WTC11 (cell line): Measurements from ENCODE around the gene ZNF486. TPM values are rescaled to one million over a fixed set of nuclear protein-coding genes. Genes with fewer than 3 reads are reported as not detected.

Experiments used
- ATAC-seq: fragments of 200-7000 bp; cut with Tn5 transposase; 2 replicates; pipeline ENCODE4 v1.10.0; 2021; ENCODE audit warnings: mild to moderate bottlenecking, moderate library complexity
- CTCF ChIA-PET: fragments of 300-600 bp; sonication (Branson Sonifier 250); formaldehyde crosslinking; loops from one replicate; lab custom pipeline; 2021; ENCODE audit warnings: antibody characterized with exemption; lab: Charles Lee
- POLR2A ChIA-PET: fragments of 350-600 bp; sonication (Branson Sonifier 250); formaldehyde crosslinking; loops from one replicate; lab custom pipeline; 2021; ENCODE audit warnings: antibody characterized with exemption; lab: Charles Lee
- DNase-seq: peaks from one replicate; pipeline ENCODE4 v3.0.0; 2021; ENCODE audit warnings: low spot score
- H3K27ac Mint-ChIP-seq: 2 replicates; pipeline ENCODE4 v1.8.0; 2021; ENCODE audit warnings: mixed read lengths
- H3K27me3 Mint-ChIP-seq: 2 replicates; pipeline ENCODE4 v1.8.0; 2021; ENCODE audit warnings: low read depth, mild to moderate bottlenecking, moderate library complexity, mixed read lengths
- H3K36me3 Mint-ChIP-seq: 2 replicates; pipeline ENCODE4 v1.8.0; 2021; ENCODE audit warnings: mixed read lengths
- H3K4me1 Mint-ChIP-seq: 2 replicates; pipeline ENCODE4 v1.8.0; 2022; ENCODE audit warnings: mixed read lengths
- H3K4me3 Mint-ChIP-seq: 2 replicates; pipeline ENCODE4 v1.8.0; 2021; ENCODE audit warnings: mild to moderate bottlenecking, moderate library complexity, mixed read lengths
- H3K9me3 Mint-ChIP-seq: 2 replicates; pipeline ENCODE4 v1.8.0; 2021; ENCODE audit warnings: mixed read lengths
- AR ChIP-seq: fragments of 250-450 bp; sonication (Bioruptor Pico); IDR thresholded peaks from 2 replicates; pipeline ENCODE4 v1.9.0; 2021; ENCODE audit warnings: mild to moderate bottlenecking
- EMX1 ChIP-seq: fragments of 250-450 bp; sonication (Bioruptor Pico); IDR thresholded peaks from 2 replicates; pipeline ENCODE4 v1.8.0; 2021; ENCODE audit warnings: mild to moderate bottlenecking
- IRF2 ChIP-seq: sonication (generic); formaldehyde crosslinking; IDR thresholded peaks from 2 replicates; pipeline ENCODE4 v1.8.0; 2022; ENCODE audit warnings: low read depth, missing genetic modification reagents, borderline replicate concordance
- JUN ChIP-seq: sonication (generic); formaldehyde crosslinking; IDR thresholded peaks from 2 replicates; pipeline ENCODE4 v1.8.0; 2023; ENCODE audit warnings: mild to moderate bottlenecking, missing genetic modification reagents
- NFE2L1 ChIP-seq: sonication (generic); formaldehyde crosslinking; IDR thresholded peaks from 2 replicates; pipeline ENCODE4 v1.8.1; 2023; ENCODE audit warnings: missing genetic modification reagents
- NR1H2 ChIP-seq: sonication (generic); formaldehyde crosslinking; IDR thresholded peaks from 2 replicates; pipeline ENCODE4 v1.9.0; 2021; ENCODE audit warnings: mild to moderate bottlenecking, moderate library complexity, missing genetic modification reagents
- NR3C1 ChIP-seq: sonication (generic); formaldehyde crosslinking; conservative IDR thresholded peaks from 2 replicates; pipeline ENCODE4 v1.8.1; 2023; ENCODE audit warnings: low read depth, mild to moderate bottlenecking, missing genetic modification reagents
- TEAD1 ChIP-seq: sonication (generic); formaldehyde crosslinking; IDR thresholded peaks from 2 replicates; pipeline ENCODE4 v1.8.0; 2022; ENCODE audit warnings: mild to moderate bottlenecking, missing genetic modification reagents
- ZNF219 ChIP-seq: sonication (generic); formaldehyde crosslinking; IDR thresholded peaks from 2 replicates; pipeline ENCODE4 v1.8.0; 2023; ENCODE audit warnings: missing genetic modification reagents, mild to moderate bottlenecking, borderline replicate concordance
- ZNF232 ChIP-seq: sonication (generic); formaldehyde crosslinking; IDR thresholded peaks from 2 replicates; pipeline ENCODE4 v1.8.0; 2022; ENCODE audit warnings: mild to moderate bottlenecking, missing genetic modification reagents
- total RNA-seq: library from RNA; stranded (reverse); gene quantifications from 3 replicates; pipeline ENCODE4 v1.2.3, GENCODE V29; 2021
- TF ChIP-seq, protein P1 (sequence below): fragments of 250-450 bp; sonication (Bioruptor Pico); conservative IDR thresholded peaks from 2 replicates; pipeline ENCODE4 v1.9.0; 2021; ENCODE audit warnings: mild to moderate bottlenecking
- TF ChIP-seq, protein P2 (sequence below): sonication (generic); formaldehyde crosslinking; IDR thresholded peaks from 2 replicates; pipeline ENCODE4 v1.8.0; 2023; ENCODE audit warnings: missing genetic modification reagents, mild to moderate bottlenecking, borderline replicate concordance
- TF ChIP-seq, protein P3 (sequence below): sonication (generic); formaldehyde crosslinking; IDR thresholded peaks from 2 replicates; pipeline ENCODE4 v1.8.0; 2023; ENCODE audit warnings: mild to moderate bottlenecking, missing genetic modification reagents
- TF ChIP-seq, protein P4 (sequence below): fragments of 250-450 bp; sonication (Bioruptor Pico); IDR thresholded peaks from 2 replicates; pipeline ENCODE4 v1.9.0; 2021; ENCODE audit warnings: mild to moderate bottlenecking, borderline replicate concordance
- TF ChIP-seq, protein P5 (sequence below): fragments of 250-450 bp; sonication (Bioruptor Pico); IDR thresholded peaks from 2 replicates; pipeline ENCODE4 v1.9.0; 2021; ENCODE audit warnings: mild to moderate bottlenecking
- TF ChIP-seq, protein P6 (sequence below): fragments of 250-450 bp; sonication (Bioruptor Pico); IDR thresholded peaks from 2 replicates; pipeline ENCODE4 v1.9.0; 2021; ENCODE audit warnings: moderate library complexity, mild to moderate bottlenecking, inconsistent platforms, borderline replicate concordance

The ZNF486 gene
- total RNA-seq, 1 experiment from 2014 or later = 22.3 TPM

GRCh38 chr19:20237773-20238623 lies 71.0 kb downstream of the ZNF486 start (continued):
- TF ChIP-seq, protein P1, sequence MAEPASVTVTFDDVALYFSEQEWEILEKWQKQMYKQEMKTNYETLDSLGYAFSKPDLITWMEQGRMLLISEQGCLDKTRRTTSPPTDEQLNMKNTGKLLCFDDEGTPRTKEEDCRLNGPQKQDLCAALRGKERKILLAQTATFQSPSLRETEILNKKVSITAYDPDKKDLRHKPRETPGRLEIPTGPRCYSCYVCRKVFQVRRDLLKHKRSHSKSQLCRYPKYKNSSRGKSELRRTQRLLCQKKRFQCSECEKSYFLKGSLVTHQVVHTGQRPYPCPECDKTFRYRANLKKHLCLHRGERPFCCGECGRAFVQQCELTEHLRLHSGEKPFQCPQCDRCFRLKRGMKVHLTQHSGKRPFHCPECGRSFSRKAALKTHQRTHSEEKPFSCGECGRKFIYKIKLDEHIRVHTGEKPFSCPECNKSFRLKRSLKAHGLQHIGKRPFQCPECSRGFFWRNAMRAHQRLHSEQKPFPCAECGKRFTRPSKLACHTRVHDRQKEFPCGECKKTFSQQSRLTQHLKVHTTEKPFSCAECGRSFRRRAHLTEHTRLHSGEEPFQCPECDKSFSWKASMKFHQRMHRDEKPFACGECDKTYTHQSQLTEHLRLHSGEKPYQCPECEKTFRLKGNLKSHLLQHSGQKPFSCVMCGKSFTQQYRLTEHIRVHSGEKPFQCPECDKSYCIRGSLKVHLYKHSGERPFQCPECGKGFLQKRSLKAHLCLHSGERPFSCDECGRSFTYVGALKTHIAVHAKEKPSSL (CRISPR knock-in tag) = no peak
- TF ChIP-seq JUN (peak; percentile 72; the same call in 1 of the 2 replicates), ZNF232 (peak; percentile 61; the same call in 1 of the 2 replicates), ZNF219 (CRISPR knock-in tag) (0 out of 2 replicates have a peak, but pooled peaks have one; percentile 36), NFE2L1 (CRISPR knock-in tag) (peak; percentile 14; the same call in 1 of the 2 replicates)
- TF ChIP-seq, protein P2, sequence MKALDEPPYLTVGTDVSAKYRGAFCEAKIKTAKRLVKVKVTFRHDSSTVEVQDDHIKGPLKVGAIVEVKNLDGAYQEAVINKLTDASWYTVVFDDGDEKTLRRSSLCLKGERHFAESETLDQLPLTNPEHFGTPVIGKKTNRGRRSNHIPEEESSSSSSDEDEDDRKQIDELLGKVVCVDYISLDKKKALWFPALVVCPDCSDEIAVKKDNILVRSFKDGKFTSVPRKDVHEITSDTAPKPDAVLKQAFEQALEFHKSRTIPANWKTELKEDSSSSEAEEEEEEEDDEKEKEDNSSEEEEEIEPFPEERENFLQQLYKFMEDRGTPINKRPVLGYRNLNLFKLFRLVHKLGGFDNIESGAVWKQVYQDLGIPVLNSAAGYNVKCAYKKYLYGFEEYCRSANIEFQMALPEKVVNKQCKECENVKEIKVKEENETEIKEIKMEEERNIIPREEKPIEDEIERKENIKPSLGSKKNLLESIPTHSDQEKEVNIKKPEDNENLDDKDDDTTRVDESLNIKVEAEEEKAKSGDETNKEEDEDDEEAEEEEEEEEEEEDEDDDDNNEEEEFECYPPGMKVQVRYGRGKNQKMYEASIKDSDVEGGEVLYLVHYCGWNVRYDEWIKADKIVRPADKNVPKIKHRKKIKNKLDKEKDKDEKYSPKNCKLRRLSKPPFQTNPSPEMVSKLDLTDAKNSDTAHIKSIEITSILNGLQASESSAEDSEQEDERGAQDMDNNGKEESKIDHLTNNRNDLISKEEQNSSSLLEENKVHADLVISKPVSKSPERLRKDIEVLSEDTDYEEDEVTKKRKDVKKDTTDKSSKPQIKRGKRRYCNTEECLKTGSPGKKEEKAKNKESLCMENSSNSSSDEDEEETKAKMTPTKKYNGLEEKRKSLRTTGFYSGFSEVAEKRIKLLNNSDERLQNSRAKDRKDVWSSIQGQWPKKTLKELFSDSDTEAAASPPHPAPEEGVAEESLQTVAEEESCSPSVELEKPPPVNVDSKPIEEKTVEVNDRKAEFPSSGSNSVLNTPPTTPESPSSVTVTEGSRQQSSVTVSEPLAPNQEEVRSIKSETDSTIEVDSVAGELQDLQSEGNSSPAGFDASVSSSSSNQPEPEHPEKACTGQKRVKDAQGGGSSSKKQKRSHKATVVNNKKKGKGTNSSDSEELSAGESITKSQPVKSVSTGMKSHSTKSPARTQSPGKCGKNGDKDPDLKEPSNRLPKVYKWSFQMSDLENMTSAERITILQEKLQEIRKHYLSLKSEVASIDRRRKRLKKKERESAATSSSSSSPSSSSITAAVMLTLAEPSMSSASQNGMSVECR = peak; percentile 86
- TF ChIP-seq, protein P3, sequence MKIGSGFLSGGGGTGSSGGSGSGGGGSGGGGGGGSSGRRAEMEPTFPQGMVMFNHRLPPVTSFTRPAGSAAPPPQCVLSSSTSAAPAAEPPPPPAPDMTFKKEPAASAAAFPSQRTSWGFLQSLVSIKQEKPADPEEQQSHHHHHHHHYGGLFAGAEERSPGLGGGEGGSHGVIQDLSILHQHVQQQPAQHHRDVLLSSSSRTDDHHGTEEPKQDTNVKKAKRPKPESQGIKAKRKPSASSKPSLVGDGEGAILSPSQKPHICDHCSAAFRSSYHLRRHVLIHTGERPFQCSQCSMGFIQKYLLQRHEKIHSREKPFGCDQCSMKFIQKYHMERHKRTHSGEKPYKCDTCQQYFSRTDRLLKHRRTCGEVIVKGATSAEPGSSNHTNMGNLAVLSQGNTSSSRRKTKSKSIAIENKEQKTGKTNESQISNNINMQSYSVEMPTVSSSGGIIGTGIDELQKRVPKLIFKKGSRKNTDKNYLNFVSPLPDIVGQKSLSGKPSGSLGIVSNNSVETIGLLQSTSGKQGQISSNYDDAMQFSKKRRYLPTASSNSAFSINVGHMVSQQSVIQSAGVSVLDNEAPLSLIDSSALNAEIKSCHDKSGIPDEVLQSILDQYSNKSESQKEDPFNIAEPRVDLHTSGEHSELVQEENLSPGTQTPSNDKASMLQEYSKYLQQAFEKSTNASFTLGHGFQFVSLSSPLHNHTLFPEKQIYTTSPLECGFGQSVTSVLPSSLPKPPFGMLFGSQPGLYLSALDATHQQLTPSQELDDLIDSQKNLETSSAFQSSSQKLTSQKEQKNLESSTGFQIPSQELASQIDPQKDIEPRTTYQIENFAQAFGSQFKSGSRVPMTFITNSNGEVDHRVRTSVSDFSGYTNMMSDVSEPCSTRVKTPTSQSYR (CRISPR knock-in tag) = peak; percentile 61; the same call in 1 of the 2 replicates

- no peak for TF ChIP-seq NFE2L1 (CRISPR knock-in tag)
- TF ChIP-seq, protein P4, sequence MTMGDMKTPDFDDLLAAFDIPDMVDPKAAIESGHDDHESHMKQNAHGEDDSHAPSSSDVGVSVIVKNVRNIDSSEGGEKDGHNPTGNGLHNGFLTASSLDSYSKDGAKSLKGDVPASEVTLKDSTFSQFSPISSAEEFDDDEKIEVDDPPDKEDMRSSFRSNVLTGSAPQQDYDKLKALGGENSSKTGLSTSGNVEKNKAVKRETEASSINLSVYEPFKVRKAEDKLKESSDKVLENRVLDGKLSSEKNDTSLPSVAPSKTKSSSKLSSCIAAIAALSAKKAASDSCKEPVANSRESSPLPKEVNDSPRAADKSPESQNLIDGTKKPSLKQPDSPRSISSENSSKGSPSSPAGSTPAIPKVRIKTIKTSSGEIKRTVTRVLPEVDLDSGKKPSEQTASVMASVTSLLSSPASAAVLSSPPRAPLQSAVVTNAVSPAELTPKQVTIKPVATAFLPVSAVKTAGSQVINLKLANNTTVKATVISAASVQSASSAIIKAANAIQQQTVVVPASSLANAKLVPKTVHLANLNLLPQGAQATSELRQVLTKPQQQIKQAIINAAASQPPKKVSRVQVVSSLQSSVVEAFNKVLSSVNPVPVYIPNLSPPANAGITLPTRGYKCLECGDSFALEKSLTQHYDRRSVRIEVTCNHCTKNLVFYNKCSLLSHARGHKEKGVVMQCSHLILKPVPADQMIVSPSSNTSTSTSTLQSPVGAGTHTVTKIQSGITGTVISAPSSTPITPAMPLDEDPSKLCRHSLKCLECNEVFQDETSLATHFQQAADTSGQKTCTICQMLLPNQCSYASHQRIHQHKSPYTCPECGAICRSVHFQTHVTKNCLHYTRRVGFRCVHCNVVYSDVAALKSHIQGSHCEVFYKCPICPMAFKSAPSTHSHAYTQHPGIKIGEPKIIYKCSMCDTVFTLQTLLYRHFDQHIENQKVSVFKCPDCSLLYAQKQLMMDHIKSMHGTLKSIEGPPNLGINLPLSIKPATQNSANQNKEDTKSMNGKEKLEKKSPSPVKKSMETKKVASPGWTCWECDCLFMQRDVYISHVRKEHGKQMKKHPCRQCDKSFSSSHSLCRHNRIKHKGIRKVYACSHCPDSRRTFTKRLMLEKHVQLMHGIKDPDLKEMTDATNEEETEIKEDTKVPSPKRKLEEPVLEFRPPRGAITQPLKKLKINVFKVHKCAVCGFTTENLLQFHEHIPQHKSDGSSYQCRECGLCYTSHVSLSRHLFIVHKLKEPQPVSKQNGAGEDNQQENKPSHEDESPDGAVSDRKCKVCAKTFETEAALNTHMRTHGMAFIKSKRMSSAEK (CRISPR knock-in tag) = no peak
- no peak for TF ChIP-seq AR
- TF ChIP-seq, protein P5, sequence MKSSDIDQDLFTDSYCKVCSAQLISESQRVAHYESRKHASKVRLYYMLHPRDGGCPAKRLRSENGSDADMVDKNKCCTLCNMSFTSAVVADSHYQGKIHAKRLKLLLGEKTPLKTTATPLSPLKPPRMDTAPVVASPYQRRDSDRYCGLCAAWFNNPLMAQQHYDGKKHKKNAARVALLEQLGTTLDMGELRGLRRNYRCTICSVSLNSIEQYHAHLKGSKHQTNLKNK (CRISPR knock-in tag) = no peak
- TF ChIP-seq, protein P6, sequence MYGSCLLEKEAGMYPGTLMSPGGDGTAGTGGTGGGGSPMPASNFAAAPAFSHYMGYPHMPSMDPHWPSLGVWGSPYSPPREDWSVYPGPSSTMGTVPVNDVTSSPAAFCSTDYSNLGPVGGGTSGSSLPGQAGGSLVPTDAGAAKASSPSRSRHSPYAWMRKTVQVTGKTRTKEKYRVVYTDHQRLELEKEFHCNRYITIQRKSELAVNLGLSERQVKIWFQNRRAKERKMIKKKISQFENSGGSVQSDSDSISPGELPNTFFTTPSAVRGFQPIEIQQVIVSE (CRISPR knock-in tag) = no peak
- no peak for TF ChIP-seq EMX1
- TF ChIP-seq IRF2 (CRISPR knock-in tag) = no peak
- TF ChIP-seq TEAD1 (CRISPR knock-in tag) = no peak
- TF ChIP-seq NR1H2 (CRISPR knock-in tag) = no peak
- no peak for TF ChIP-seq NR3C1 (CRISPR knock-in tag)
- Mint-ChIP-seq H3K27ac (no peak overlapping the region), H3K27me3 (peaks cover 6% of the 10 kb centered on the region; the same call in 1 of the 2 replicates), H3K9me3 (peaks cover 13% of the 10 kb centered on the region), H3K36me3 (peaks cover 9% of the 10 kb centered on the region), H3K4me3 (no peak overlapping the region), H3K4me1 (peaks cover 47% of the 10 kb centered on the region)
- no peak for ATAC-seq
- ChIA-PET POLR2A (no interaction called here), CTCF (no interaction called here)
- no peak for DNase-seq
Measured at GRCh38 chr19:20243629-20244028, 76.6 kb downstream of the ZNF486 start.
